A549 (cell line): Measurements from ENCODE around the gene PLTP.

Experiments
- BCL3 ChIP-seq: fragments of >200 bp; sonication (Bioruptor Twin); formaldehyde crosslinking; IDR thresholded peaks from 3 replicates; pipeline ENCODE4 v1.6.1; 2016
- ZNF302 ChIP-seq: fragments of 250-450 bp; sonication (Bioruptor Pico); IDR thresholded peaks from 2 replicates; pipeline ENCODE4 v1.9.0; 2021; ENCODE audit warnings: inconsistent platforms, mild to moderate bottlenecking, moderate library complexity

GRCh38 chr20:45953672-45954071 lies 41.7 kb upstream of the PLTP start:
- TF ChIP-seq BCL3 (no peak), ZNF302 (CRISPR knock-in tag) (no peak)
